Myocyte (in vitro differentiated cells): Measurements from ENCODE around the gene CSGALNACT2. TPM values are rescaled to one million over a fixed set of nuclear protein-coding genes. Genes with fewer than 3 reads are reported as not detected.
"Not testable (repeated sequence)": the region's sequence is repeated elsewhere in the genome, so short reads cannot be mapped to it uniquely, and the experiment has no call there.

ENCODE experiments used
- DNase-seq: peaks from one replicate; pipeline ENCODE4 v3.0.0-alpha.2; 2012; ENCODE audit warnings: low read depth
- polyA plus RNA-seq: library from polyadenylated mRNA; unstranded; fragments of >200 nt; gene quantifications from one replicate; pipeline ENCODE4 v1.2.1, GENCODE V29; 2012; ENCODE audit warnings: missing spikeins
- total RNA-seq: library from RNA; depleted of rRNA; stranded (reverse); fragments of >200 nt; gene quantifications from 2 replicates; pipeline ENCODE4 v1.2.3, GENCODE V29; 2014

CSGALNACT2 gene
- 21.2 and 27.6 TPM in 2 replicates for total RNA-seq
- polyA plus RNA-seq = 27.2 TPM

- peak; percentile 95 for DNase-seq
Measured at GRCh38 chr10:43138021-43138756, at the start of gene CSGALNACT2. TSS of gene CSGALNACT2 (plus strand) at chr10:43138445. CDS start at chr10:43155150, 16,705 bp downstream.

- no peak for DNase-seq
Measured at GRCh38 chr10:43089519-43089918, 48.7 kb upstream of the CSGALNACT2 start.

- no peak for DNase-seq
Measured at GRCh38 chr10:43090188-43090587, 48.1 kb upstream of the CSGALNACT2 start.

GRCh38 chr10:43090664-43091063 is 47.6 kb upstream of the CSGALNACT2 start:
- DNase-seq = no peak

- no peak for DNase-seq
Measured at GRCh38 chr10:43091846-43092245, 46.4 kb upstream of the CSGALNACT2 start.

- peak; percentile 34 for DNase-seq
Measured at GRCh38 chr10:43093423-43094076, 44.7 kb upstream of the CSGALNACT2 start.

- DNase-seq = no peak
Measured at GRCh38 chr10:43094085-43094484, 44.2 kb upstream of the CSGALNACT2 start.

GRCh38 chr10:43099339-43099738 is 38.9 kb upstream of the CSGALNACT2 start:
- DNase-seq = not testable (repeated sequence)

- no peak for DNase-seq
Measured at GRCh38 chr10:43099928-43100327, 38.3 kb upstream of the CSGALNACT2 start.

- DNase-seq = no peak
Measured at GRCh38 chr10:43100366-43100765, 37.9 kb upstream of the CSGALNACT2 start.

- no peak for DNase-seq
Measured at GRCh38 chr10:43102063-43102828, 36.0 kb upstream of the CSGALNACT2 start.

- DNase-seq = peak; percentile 78
Measured at GRCh38 chr10:43105102-43105955, 32.9 kb upstream of the CSGALNACT2 start.

GRCh38 chr10:43105956-43106229 is 32.4 kb upstream of the CSGALNACT2 start:
- no peak for DNase-seq

- DNase-seq = no peak
Measured at GRCh38 chr10:43106256-43107091, 31.8 kb upstream of the CSGALNACT2 start.

- DNase-seq = no peak
Measured at GRCh38 chr10:43108951-43109350, 29.3 kb upstream of the CSGALNACT2 start.

GRCh38 chr10:43109671-43110249 is 28.5 kb upstream of the CSGALNACT2 start:
- DNase-seq = no peak

- DNase-seq = peak; percentile 94
Measured at GRCh38 chr10:43110338-43111071, 27.7 kb upstream of the CSGALNACT2 start.

- DNase-seq = no peak
Measured at GRCh38 chr10:43111101-43111500, 27.1 kb upstream of the CSGALNACT2 start.

- no peak for DNase-seq
Measured at GRCh38 chr10:43111921-43112607, 26.2 kb upstream of the CSGALNACT2 start.
